CD8-positive, alpha-beta memory T cell (primary cell): Measurements from ENCODE around the gene KIFC3. TPM values are rescaled to one million over a fixed set of nuclear protein-coding genes. Genes with fewer than 3 reads are reported as not detected.
"Not testable (repeated sequence)": the region's sequence is repeated elsewhere in the genome, so short reads cannot be mapped to it uniquely, and the experiment has no call there.

Experiments used
- CTCF ChIA-PET: fragments of 350-600 bp; sonication (Branson Sonifier 250); formaldehyde crosslinking; loops from one replicate; lab custom pipeline; 2021; ENCODE audit warnings: antibody characterized with exemption; lab: Charles Lee
- POLR2A ChIA-PET: fragments of 350-600 bp; sonication (Branson Sonifier 250); formaldehyde crosslinking; loops from one replicate; lab custom pipeline; 2021; ENCODE audit warnings: antibody characterized with exemption; lab: Charles Lee
- DNase-seq, 5 donors: peaks; one replicate each; pipeline versions ENCODE4 v3.0.0 to v3.0.0-alpha.2; 2020 to 2022; ENCODE audit warnings: mixed read lengths in 1 of 5
- H3K27ac ChIP-seq: one replicate; pipeline ENCODE4 v1.7.0; 2013; ENCODE audit warnings: low read depth, mild to moderate bottlenecking, low read length, moderate library complexity
- H3K27me3 ChIP-seq: 2 replicates; pipeline ENCODE4 v1.7.0; 2013; ENCODE audit warnings: low read length, mild to moderate bottlenecking; ENCODE audit not compliant: insufficient read depth, poor library complexity, severe bottlenecking
- H3K36me3 ChIP-seq: 2 replicates; pipeline ENCODE4 v1.7.0; 2013; ENCODE audit warnings: mild to moderate bottlenecking, low read length, moderate library complexity; ENCODE audit not compliant: insufficient read depth
- H3K4me1 ChIP-seq: 2 replicates; pipeline ENCODE4 v1.7.0; 2013; ENCODE audit warnings: mild to moderate bottlenecking, low read length, moderate library complexity; ENCODE audit not compliant: insufficient read depth
- H3K4me3 ChIP-seq: 2 replicates; pipeline ENCODE4 v1.7.0; 2013; ENCODE audit warnings: mild to moderate bottlenecking, low read length
- H3K9me3 ChIP-seq: 2 replicates; pipeline ENCODE4 v1.7.0; 2013; ENCODE audit warnings: mild to moderate bottlenecking, low read length
- H3K27ac Mint-ChIP-seq, 8 donors: one replicate each; pipeline ENCODE4 v1.8.0; 2020 to 2021; ENCODE audit warnings: mixed read lengths in 8 of 8, mild to moderate bottlenecking in 6 of 8, inconsistent platforms in 3 of 8, moderate library complexity in 3 of 8
- H3K27me3 Mint-ChIP-seq, 2 donors: one replicate each; pipeline ENCODE4 v1.8.0; 2020 to 2021; ENCODE audit warnings: mixed read lengths in 2 of 2, mild to moderate bottlenecking in 1 of 2, moderate library complexity in 1 of 2
- H3K36me3 Mint-ChIP-seq, 3 donors: one replicate each; pipeline ENCODE4 v1.8.0; 2020 to 2021; ENCODE audit warnings: mixed read lengths in 3 of 3, inconsistent platforms in 1 of 3, mild to moderate bottlenecking in 1 of 3
- H3K4me1 Mint-ChIP-seq, 3 donors: one replicate each; pipeline ENCODE4 v1.8.0; 2020 to 2021; ENCODE audit warnings: mixed read lengths in 3 of 3, inconsistent platforms in 1 of 3, mild to moderate bottlenecking in 1 of 3
- H3K4me3 Mint-ChIP-seq, 7 donors: one replicate each; pipeline ENCODE4 v1.8.0; 2020 to 2021; ENCODE audit warnings: mixed read lengths in 7 of 7, mild to moderate bottlenecking in 6 of 7, moderate library complexity in 4 of 7, inconsistent platforms in 2 of 7
- H3K9me3 Mint-ChIP-seq, 5 donors: one replicate each; pipeline ENCODE4 v1.8.0; 2020 to 2022; ENCODE audit warnings: mixed read lengths in 5 of 5, mild to moderate bottlenecking in 3 of 5, moderate library complexity in 2 of 5, inconsistent platforms in 1 of 5
- polyA plus RNA-seq: library from polyadenylated mRNA; unstranded; fragments of 300-500 nt; fragmentation: Illumina TruSeq; gene quantifications from one replicate; pipeline ENCODE4 v1.2.3, GENCODE V29; 2021
- total RNA-seq, 2 experiments: library from RNA; stranded (reverse); gene quantifications; one replicate each; pipeline ENCODE4 v1.2.3, GENCODE V29; 2021

The KIFC3 gene, protein sequence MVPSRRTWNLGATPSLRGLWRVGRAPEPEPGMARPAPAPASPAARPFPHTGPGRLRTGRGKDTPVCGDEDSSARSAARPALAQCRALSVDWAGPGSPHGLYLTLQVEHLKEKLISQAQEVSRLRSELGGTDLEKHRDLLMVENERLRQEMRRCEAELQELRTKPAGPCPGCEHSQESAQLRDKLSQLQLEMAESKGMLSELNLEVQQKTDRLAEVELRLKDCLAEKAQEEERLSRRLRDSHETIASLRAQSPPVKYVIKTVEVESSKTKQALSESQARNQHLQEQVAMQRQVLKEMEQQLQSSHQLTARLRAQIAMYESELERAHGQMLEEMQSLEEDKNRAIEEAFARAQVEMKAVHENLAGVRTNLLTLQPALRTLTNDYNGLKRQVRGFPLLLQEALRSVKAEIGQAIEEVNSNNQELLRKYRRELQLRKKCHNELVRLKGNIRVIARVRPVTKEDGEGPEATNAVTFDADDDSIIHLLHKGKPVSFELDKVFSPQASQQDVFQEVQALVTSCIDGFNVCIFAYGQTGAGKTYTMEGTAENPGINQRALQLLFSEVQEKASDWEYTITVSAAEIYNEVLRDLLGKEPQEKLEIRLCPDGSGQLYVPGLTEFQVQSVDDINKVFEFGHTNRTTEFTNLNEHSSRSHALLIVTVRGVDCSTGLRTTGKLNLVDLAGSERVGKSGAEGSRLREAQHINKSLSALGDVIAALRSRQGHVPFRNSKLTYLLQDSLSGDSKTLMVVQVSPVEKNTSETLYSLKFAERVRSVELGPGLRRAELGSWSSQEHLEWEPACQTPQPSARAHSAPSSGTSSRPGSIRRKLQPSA
- 1 to 10 TPM; 2.9 to 3.2 TPM for total RNA-seq
- polyA plus RNA-seq: 0.82 TPM

DNA sequence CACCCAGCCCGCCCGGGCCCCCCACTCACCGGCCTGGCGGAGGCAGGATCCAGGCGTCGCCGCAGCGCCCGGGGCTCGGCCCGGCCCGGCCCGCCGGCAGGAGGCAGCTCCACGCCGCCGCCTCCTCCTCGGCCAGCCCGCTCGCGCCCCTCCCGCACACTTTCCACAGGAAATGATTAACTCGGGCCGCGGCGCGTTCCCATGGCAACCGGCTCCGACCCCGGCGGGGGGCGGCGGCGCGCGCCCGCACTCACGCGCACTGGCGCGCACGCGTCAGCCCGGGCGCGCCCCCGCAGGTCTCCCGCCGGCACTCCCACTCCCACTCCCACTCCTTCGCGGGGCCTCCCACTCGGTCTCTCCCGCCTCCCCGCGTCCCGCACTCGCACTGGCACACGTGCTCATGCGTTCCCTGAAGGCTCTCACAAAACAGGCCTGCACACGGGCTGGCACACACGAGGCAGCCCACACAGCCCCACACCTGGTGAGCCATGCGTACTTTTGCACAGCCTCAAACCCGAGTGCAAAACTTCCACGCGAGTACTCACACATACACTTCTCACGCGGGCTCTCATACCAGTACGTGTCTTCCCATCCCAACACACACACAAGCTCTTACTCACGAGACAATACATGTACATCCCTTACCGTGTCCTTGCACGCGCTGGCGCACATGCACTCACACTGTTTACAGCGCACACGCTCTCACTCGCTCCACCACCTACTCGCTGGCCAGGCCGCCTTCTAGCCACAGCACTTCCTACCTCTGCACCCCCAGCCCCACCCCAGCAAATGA lies at the start of gene KIFC3:
Gene KIFC3, minus strand, starts transcription at position 151 of the 793 bp plus-strand sequence. CDS start 4,248 bp downstream, outside the sequence.
- POLR2A ChIA-PET: interaction anchor here (1.8 kb wide), 1 partner anchor 8 kb away, joined by 6 read pairs; no protein-coding TSS in a partner anchor
- peak within 1 kb of the TSS; percentile 43 for H3K4me3 ChIP-seq

DNA sequence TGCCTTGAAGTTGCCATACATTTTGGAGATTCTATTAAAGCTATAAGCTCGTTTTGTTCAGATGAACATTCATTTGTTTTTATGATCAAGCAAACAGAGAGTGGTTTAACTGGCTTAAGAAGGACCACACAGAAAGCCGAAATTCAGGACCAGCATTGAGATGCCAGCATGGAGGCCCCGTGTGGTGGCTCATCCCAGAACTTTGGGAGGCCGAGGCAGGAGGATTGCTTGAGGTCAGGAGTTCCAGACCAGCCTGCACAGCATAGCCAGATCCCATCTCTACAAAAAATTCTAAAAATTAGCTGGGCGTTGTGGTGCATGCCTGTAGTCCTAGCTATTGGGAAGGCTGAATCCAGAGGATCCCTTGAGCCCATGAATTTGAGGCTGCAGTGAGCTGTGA lies 45.9 kb upstream of the KIFC3 start:
- no peak overlapping the region for H3K27ac Mint-ChIP-seq
- Histone ChIP-seq H3K9me3 (no peaks in the 10 kb centered on the region), H3K27ac (no peak overlapping the region), H3K4me1 (no peaks in the 10 kb centered on the region), H3K4me3 (no peak overlapping the region), H3K36me3 (no peaks in the 10 kb centered on the region), H3K27me3 (no peaks in the 10 kb centered on the region)
- no peak overlapping the region for H3K4me3 Mint-ChIP-seq
- CTCF ChIA-PET: no interaction called here
- POLR2A ChIA-PET: no interaction called here
- DNase-seq: no peak
- no peaks in the 10 kb centered on the region for H3K9me3 Mint-ChIP-seq
- peaks cover 3 to 7% of the 10 kb centered on the region in 2 donors for H3K27me3 Mint-ChIP-seq
- no peaks in the 10 kb centered on the region for H3K4me1 Mint-ChIP-seq
- H3K36me3 Mint-ChIP-seq: no peaks in the 10 kb centered on the region

More for the DNA sequence above, at the start of gene KIFC3:
- Mint-ChIP-seq H3K9me3 (peaks cover 0 to 2% (median 0%) of the 10 kb centered on the region in 5 donors), H3K4me3 (peak within 1 kb of the TSS; percentile 72 to 97 (median 90)), H3K36me3 (peaks cover 0 to 2% (median 1%) of the 10 kb centered on the region in 3 donors), H3K27ac (peak within 1 kb of the TSS; percentile 80 to 99 (median 93)), H3K27me3 (peaks cover 11 to 15% of the 10 kb centered on the region in 2 donors), H3K4me1 (peaks cover 29 to 41% (median 38%) of the 10 kb centered on the region in 3 donors)
- H3K9me3 ChIP-seq: no peaks in the 10 kb centered on the region
- no peaks in the 10 kb centered on the region for H3K36me3 ChIP-seq
- peak within 1 kb of the TSS; percentile 79 for H3K27ac ChIP-seq
- H3K27me3 ChIP-seq: no peaks in the 10 kb centered on the region
- CTCF ChIA-PET: no interaction called here
- peak in 4 of 5 donors; percentile 68 to 91 (median 69) for DNase-seq
- H3K4me1 ChIP-seq: peaks cover 22% of the 10 kb centered on the region

- H3K36me3 Mint-ChIP-seq, DNase-seq, H3K27ac ChIP-seq, H3K4me1 Mint-ChIP-seq, H3K27me3 ChIP-seq, H3K9me3 Mint-ChIP-seq, H3K27me3 Mint-ChIP-seq, H3K36me3 ChIP-seq, H3K4me3 ChIP-seq, POLR2A ChIA-PET, H3K4me1 ChIP-seq, H3K9me3 ChIP-seq, H3K4me3 Mint-ChIP-seq, H3K27ac Mint-ChIP-seq: not testable (repeated sequence)
- CTCF ChIA-PET: interaction anchor here (1.2 kb wide), 1 partner anchor 51 kb away, joined by 4 read pairs; no protein-coding TSS in a partner anchor
These were observed 44.6 kb upstream of the KIFC3 start for GRCh38 chr16:57846931-57847330.

DNA sequence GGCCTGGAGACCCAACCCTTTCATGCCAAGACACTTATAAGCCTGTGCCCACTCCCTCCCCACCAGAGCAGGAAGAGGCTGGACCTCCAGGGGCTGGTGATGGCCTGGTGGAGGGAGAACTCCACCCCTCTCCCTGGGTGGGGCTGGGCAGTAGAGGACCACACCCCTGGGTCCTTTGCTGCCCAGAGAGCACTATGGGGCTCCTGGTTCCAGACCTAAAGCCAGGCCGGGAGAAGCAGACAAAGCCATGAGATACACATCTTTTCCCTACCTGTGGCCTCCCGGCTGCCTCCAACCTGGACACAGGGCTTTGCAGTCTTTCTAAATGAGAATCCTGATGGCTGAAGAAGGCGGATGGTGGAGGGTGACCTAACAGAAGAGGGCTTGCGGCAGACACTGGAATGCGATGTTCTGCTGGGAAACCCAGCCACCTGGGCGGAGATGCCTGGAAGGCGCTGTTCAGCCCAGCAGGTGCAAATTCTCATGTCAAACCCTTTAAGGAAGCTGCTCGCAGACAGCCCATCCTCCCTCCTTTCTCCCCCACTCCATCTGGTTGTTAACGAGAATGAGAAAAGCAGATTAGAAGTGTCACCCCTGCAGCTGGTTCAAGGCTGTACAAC lies 43.9 kb upstream of the KIFC3 start:
- Mint-ChIP-seq H3K4me3 (no peak overlapping the region), H3K4me1 (no peaks in the 10 kb centered on the region), H3K36me3 (no peaks in the 10 kb centered on the region), H3K9me3 (no peaks in the 10 kb centered on the region), H3K27me3 (peaks cover 3 to 6% of the 10 kb centered on the region in 2 donors), H3K27ac (peak overlapping the region in 2 of 8 donors; percentile 20 to 82)
- Histone ChIP-seq H3K4me3 (no peak overlapping the region), H3K27me3 (no peaks in the 10 kb centered on the region), H3K9me3 (no peaks in the 10 kb centered on the region), H3K4me1 (no peaks in the 10 kb centered on the region), H3K27ac (no peak overlapping the region), H3K36me3 (no peaks in the 10 kb centered on the region)
- no peak for DNase-seq
- ChIA-PET POLR2A (no interaction called here), CTCF (interaction anchor here (1.2 kb wide), 1 partner anchor 51 kb away, joined by 4 read pairs; no protein-coding TSS in a partner anchor)

DNA sequence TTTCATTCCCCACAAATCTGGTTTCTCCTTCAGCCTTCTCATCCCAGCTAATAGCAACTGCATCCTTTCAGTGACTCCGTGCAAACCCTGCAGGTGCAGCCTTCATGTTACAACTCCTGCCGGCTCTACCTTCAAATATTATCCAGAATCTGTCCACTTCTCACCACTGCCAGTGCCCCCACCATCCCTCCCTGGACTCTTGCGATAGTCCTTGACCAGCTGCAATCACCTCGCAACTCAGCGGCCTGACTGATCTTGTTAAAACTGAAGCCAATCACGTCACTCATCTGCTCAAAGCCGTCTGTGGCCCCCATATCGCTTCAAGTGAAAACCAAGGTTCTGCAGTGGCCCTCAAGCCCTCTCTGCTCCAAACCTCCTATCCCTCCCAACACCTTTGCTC lies 42.8 kb upstream of the KIFC3 start:
- no peaks in the 10 kb centered on the region for H3K9me3 Mint-ChIP-seq
- no peaks in the 10 kb centered on the region for H3K36me3 Mint-ChIP-seq
- H3K4me1 Mint-ChIP-seq: no peaks in the 10 kb centered on the region
- Histone ChIP-seq H3K36me3 (no peaks in the 10 kb centered on the region), H3K4me1 (no peaks in the 10 kb centered on the region), H3K27ac (no peak overlapping the region), H3K27me3 (no peaks in the 10 kb centered on the region), H3K4me3 (no peak overlapping the region), H3K9me3 (no peaks in the 10 kb centered on the region)
- DNase-seq: no peak
- CTCF ChIA-PET: no interaction called here
- H3K4me3 Mint-ChIP-seq: no peak overlapping the region
- no peak overlapping the region for H3K27ac Mint-ChIP-seq
- H3K27me3 Mint-ChIP-seq: peaks cover 0 to 3% of the 10 kb centered on the region in 2 donors
- POLR2A ChIA-PET: no interaction called here

DNA sequence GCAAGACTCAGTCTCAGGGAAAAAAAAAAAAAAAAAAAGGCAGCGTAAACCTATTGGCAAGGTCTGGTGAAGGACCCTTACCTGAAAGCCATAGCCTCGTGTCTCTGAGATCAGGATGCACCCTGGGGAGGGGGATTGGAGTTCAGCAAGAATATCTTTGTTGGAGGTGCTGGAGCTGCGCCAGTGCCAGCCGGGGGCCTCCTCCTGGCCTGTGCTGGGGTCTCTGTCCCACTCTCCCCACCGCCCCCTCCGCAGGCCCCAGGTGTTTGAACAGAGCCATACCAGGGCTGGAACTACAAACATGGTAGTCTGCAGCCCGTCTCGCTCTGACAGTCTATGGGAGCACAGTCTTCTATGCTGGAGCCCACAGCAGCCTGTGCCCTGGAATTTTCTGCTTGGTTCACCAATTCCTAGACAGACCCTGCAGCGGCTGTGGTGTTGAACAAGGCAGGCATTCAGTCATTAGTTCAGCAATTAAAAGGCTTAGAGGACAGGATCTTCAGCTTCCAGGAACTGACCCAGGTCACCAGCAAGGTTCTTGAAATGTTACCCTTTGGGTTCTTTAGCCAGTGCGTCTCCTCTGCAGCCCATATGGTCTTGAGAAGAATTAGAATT lies 42.2 kb upstream of the KIFC3 start:
- Mint-ChIP-seq H3K27me3 (peaks cover 0 to 3% of the 10 kb centered on the region in 2 donors), H3K27ac (no peak overlapping the region), H3K9me3 (no peaks in the 10 kb centered on the region), H3K4me1 (no peaks in the 10 kb centered on the region), H3K36me3 (no peaks in the 10 kb centered on the region), H3K4me3 (no peak overlapping the region)
- no peaks in the 10 kb centered on the region for H3K36me3 ChIP-seq
- DNase-seq: no peak
- H3K4me3 ChIP-seq: no peak overlapping the region
- ChIA-PET POLR2A (no interaction called here), CTCF (no interaction called here)
- no peaks in the 10 kb centered on the region for H3K27me3 ChIP-seq
- H3K9me3 ChIP-seq: no peaks in the 10 kb centered on the region
- no peaks in the 10 kb centered on the region for H3K4me1 ChIP-seq
- no peak overlapping the region for H3K27ac ChIP-seq

DNA sequence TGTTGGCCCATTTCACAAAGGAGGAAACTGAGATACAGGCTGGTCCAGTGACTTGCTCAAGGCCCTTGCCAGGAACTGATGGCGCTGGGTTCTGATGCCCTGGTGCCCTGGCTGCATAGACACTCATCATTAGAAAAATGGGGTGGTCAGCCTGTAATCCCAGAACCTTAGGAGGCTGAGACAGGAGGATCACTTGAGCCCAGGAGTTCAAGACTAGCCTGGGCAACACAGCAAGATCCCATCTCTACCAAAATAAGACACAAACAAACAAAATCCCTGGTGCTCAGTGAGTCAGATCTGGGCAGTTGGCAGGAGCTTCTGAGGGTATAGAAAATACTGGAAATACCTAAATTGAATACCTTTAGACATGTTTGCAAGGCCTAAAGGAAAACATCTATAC lies 41.1 kb upstream of the KIFC3 start:
- Mint-ChIP-seq H3K27me3 (peaks cover 0 to 3% of the 10 kb centered on the region in 2 donors), H3K4me1 (no peaks in the 10 kb centered on the region), H3K4me3 (no peak overlapping the region), H3K36me3 (no peaks in the 10 kb centered on the region), H3K27ac (no peak overlapping the region), H3K9me3 (no peaks in the 10 kb centered on the region)
- Histone ChIP-seq H3K27me3 (no peaks in the 10 kb centered on the region), H3K9me3 (no peaks in the 10 kb centered on the region), H3K36me3 (no peaks in the 10 kb centered on the region), H3K27ac (no peak overlapping the region), H3K4me1 (no peaks in the 10 kb centered on the region), H3K4me3 (no peak overlapping the region)
- POLR2A ChIA-PET: no interaction called here
- no peak for DNase-seq
- CTCF ChIA-PET: no interaction called here
